ENCODE data around the gene PHLDB2. TPM values are rescaled to one million over a fixed set of nuclear protein-coding genes. Genes with fewer than 3 reads are reported as not detected.

PHLDB2 gene
- total and polyA plus RNA-seq, 2 of the 8 experiments (the other 6 are each of a cell fraction or from before 2014, with no cell fraction given), result 5.8 to 22.6 TPM

GRCh38 chr3:111921181-111921580 lies 62.1 kb downstream of the PHLDB2 start (continued):
- TF ChIP-seq RXRA (IDR thresholded peaks at IDR 0.05; ENCODE audit: insufficient read depth, low read depth, low read length) (no peak), MAX (IDR thresholded peaks at IDR 0.05) (no peak)

All from H1 (cell line).